Hypothalamus (tissue), 51 donors: ENCODE results near the gene PSTPIP1.

Source experiments
- DNase-seq, 51 donors: peaks; one replicate each; lab custom pipeline; 2025; lab: John Stamatoyannopoulos, UW

PSTPIP1 gene

DNA sequence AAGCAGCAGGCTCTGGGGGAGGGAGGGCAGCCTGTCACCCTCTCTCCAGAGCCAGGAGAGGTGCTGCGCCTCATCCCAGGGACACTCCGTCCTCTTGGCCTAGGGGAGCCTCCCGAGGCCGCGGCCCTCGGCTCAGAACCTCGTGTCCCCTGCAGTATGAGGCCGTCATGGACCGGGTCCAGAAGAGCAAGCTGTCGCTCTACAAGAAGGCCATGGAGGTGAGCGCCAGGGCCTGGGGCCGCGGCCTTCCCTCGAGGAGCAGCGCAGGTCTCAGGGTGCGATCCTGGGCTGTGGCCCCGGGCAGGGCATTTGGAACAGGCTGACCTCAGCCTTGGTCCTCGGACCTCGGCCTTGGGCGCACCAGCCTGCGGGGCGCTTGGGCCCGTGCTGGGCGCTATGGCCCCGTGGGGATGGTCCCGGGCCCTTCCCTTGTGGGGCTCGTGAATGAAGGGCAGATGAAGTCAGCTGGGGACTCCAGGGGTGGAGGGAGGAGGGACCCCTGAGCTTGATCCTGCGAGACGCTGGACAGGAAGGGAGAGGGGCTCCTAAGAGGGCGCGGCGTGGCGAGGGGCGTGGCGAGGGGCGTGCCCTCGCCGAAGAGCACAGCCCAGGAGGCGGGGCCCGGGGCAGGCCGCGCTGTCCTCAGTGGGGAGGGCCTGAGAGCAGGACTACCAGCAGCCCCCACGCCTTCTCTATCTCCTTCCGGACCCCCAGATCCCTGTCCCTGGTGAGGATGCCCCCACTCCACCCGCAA lies 32.9 kb downstream of the PSTPIP1 start:
- no peak for DNase-seq

DNA sequence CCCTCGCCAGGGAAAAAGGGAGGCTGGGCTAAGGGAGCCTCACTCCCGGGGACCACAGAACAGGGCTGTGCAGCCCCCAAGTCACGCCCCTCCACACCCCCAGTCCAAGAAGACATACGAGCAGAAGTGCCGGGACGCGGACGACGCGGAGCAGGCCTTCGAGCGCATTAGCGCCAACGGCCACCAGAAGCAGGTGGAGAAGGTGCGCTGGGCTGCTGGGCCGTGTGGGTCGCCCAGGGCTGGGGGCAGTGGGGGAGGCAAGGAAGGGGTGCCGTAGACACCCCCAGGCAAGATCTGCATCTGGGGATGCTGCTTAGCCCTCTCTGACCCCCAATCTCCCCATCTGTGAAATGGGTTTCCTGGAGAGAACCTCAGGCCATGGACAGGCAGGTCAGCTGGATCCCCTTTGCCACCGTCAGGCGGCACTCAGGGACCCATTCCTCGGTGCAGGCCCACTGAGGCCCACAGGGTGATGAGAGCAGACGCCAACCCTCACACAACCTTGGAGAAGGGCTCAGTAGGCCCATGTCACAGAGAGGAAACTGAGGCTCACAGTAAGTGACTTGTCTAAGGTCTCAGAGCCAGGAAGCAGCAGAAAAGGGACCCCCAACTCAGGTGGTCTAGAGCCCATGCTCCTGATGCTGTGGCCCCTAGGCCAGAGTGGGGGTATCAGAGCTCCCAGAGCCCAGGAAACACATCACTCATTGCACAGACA lies 33.7 kb downstream of the PSTPIP1 start:
- DNase-seq = no peak

DNA sequence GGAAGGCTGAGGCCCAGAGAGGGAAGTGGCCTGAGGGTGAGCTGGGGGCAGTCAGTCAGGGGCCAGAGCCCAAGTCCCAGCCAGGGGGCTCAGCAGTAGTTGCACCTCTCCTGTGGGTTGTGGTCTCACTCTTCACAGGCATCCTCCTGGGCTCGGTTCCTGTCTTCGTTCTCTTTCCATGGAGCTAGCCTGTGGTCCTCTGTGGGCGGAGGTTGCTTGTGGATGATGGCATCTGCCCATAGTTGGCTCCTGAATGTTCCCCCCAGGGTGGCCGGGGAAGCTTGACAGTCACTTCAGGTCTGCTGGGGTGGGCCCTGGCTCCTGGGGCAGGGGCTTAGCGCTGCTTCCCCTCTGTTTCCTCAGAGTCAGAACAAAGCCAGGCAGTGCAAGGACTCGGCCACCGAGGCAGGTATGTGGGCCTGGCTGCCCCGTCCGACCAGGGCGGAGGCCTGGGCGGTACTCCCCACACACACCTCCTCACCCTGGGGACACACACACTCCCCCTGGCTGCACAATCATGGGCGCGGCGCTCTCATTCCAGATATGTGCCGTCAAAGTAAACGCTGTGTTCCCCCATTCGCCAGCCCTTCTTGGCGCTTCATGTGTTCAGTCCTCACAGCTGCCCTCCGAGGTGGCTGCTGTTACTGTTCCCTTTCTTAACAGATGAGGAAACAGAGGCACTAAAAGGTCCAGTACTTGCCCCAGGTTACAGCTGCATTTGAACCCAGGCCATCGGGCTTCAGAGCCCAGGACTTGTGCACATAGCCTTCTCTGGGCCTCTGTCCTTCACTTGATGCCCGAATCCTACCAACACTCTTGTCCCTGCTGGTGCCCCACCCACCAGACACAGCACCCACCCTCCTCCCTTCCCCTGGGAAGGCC lies 34.5 kb downstream of the PSTPIP1 start:
- no peak for DNase-seq

DNA sequence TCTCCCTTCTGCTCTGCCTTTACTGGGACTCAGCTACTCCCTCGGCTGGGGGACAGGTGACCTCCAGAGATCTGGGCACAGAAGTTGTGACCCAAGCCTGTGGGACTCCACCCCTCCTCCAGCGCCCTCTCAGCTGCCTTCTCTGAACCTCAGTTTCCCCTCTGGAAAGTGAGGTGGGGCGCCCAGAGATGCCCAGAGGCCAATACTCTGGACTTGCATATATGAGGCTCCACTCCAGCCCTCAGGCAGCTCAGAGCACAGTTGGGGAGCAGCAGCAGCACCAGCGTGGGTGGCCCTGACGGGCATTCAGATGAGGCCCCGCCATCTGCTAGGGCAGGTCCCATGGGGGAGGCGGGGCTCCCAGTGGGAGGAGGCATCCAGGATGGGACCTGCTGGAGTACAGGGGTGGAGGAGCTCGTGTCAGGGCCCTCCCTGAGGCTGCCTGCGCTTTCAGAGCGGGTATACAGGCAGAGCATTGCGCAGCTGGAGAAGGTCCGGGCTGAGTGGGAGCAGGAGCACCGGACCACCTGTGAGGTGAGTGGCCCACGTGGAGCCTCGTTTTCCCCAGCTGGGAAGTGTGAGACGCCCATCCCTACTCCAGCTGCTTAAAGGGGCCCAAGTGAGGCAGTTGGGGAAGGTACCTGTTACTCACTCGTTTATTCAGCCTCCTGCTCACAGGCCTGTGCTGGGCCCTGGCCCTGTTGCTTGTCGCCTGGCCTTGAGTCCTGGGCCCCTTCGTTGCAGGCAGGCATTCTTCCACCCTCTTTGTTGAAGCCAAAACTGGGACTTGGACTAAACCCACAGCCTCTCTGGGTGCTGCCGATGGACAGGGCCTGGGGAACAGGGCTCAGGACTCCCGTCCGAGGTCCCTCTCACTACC lies 35.4 kb downstream of the PSTPIP1 start:
- no peak for DNase-seq

DNA sequence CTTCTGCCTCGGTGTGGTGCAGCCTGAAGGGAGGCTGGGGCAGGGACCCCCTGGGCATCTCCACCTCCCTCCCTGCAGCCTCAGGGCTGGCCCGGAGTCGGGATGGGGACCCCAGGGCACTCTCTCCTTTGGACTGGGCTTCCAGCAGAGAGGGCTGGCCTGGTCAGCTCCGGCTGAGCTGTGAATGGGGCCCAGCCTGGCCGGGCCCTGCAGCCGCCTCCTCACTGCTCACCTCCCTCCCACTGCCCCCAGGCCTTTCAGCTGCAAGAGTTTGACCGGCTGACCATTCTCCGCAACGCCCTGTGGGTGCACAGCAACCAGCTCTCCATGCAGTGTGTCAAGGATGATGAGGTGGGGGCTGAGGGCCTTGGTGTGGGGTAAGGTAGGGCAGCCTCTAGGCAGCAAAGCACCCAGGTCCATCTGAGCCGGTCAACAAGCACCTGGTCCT lies 36.0 kb downstream of the PSTPIP1 start:
- no peak for DNase-seq

DNA sequence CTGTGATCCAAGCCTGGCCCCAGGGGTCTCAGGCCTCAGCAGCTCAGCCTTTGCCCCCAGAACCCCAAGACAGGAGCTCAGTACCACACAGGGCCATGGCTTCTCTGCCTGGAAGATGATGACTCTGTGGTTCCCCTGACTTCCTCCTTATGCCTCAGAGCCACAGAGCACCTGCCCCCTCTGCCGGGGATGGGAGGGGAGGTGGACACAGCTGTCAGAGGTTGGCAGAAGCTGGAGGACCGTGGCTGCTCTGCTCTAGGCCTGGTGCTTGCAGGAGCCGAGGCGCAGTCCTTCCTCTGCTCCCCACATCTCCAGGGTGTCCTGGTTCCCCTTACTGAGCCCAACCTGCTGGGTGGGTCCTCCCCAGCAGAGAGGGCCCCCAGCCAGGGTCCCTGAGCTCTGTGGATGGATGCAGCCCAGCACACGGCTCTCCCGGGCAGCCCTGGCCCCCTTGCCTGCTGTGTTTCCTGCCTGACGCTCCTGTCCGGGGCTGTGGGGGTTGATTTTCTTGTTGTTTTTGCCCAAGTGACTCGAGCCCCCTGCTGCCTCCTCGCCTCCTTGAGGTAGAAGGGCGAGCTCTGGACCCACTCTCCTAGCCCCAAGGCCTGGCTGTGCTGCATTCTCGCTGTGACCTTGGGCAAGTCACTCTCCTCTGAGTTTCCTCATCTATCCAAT lies 36.6 kb downstream of the PSTPIP1 start:
- no peak for DNase-seq

DNA sequence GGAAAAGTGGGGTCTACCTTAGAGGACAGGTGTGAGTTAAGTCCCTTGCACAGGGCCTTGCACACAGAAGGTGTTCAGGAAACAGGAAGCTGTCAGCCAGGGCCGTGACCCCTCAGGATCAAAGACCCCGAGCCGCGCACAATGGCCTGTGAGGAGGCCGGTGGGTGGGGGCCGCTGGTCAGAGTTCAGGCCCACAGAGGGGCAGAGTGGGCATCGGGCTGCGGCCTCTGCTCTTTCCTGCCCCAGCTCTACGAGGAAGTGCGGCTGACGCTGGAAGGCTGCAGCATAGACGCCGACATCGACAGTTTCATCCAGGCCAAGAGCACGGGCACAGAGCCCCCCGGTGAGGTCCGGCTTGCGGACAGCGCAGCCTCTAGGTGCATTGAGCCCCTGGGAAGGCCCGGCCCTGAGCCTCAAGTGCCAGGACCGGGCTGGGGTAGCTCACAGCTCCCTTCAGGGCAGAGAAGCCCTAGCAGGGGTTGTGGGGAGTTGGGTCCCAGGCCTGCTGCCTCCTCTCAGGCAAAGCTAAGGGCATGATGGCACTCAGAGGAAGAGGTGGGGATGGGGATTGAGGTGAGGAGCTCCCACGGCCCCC lies 37.2 kb downstream of the PSTPIP1 start:
- no peak for DNase-seq

DNA sequence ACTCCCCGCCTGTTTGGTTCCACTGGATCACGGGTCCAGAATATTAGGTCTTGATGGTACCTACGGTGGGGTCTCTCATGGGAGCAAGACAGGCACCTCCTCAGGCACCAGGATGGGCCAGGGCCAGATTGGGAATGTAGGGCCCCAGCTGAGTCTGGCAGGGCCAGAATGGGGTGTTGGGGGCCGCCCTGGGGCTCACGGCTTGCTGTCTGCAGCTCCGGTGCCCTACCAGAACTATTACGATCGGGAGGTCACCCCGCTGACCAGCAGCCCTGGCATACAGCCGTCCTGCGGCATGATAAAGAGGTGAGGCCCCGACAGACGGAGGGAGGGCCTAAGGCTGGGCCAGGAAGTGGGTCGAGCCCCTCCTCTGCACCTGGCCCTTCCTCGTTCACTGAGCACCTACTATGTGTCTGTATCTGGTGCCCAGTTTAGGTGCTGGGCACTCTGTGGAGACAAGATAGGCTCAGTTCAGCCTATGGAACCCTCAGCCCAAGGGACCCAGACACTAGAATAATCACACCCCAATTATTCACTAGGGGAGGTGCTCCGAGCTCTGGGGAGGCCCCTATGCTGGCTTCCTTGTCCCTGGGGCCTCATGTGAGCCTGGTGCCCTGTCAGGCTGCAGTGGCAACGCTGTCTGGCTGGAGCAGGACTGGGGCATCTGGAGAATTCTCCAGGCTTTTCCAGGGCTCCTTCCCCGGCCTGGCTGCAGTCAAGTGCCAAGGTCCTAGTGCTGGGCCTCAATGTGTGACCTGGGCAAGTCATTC lies 37.9 kb downstream of the PSTPIP1 start:
- DNase-seq = no peak

DNA sequence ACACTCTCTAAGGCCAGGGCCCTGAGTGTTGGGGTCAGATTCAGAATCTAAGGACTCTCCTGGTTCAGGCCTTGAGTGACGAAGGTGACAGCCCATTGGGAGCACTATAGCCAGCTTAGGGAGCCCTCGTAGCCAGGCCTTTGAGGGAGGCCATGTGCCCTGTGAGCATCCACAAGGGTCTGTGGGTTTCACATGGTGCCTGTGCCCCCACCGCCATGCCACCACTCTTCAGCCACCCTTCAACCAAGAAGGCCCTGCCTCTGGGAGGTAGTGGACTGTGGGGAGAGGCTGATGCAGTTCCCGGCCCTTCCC lies 38.4 kb downstream of the PSTPIP1 start:
- no peak for DNase-seq

DNA sequence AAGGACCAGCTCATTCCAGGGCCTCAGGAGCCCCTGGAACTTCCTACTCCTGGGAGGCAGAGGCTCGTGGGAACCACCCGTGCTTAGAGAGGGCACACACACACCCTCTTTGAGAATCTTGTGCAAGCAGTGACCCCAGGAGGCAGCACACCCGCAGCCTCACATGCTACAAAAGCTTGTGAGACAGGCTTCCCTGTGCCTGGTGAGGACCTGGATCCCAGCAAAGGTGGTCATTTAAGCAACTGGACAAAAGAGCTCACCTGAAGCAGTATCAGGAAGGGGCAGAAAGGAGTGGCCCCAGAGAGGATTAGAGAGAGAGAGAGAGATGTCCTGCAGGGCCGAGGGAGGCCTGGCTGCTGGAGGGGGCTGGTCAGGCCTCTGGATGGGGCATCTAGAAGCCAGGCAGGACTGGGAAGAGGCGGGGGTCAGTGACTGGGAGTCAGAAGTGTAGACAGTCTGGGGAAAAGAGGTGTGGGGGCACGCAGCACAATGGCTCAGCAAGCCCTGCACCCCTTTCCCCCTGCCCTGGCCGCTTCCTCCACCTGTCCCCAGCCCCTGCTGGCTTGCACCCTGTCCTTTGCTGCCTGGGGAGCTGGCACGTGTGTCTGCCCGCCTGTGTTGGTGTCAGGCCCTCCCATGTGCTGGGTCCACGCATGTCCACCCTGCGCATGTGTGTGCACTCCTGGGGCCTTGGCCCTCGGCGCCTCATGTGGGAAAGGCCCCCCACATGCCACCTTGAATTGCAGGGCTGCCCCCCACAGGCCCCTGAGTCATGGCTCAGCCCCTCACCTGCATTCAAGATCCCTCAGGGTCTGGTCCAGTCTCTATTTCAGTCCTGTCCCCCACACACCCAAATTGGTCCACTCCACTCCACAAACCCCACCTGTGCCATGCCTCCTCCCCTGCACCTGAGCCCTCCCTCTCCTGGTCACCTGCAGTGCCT lies 39.1 kb downstream of the PSTPIP1 start:
- no peak for DNase-seq

DNA sequence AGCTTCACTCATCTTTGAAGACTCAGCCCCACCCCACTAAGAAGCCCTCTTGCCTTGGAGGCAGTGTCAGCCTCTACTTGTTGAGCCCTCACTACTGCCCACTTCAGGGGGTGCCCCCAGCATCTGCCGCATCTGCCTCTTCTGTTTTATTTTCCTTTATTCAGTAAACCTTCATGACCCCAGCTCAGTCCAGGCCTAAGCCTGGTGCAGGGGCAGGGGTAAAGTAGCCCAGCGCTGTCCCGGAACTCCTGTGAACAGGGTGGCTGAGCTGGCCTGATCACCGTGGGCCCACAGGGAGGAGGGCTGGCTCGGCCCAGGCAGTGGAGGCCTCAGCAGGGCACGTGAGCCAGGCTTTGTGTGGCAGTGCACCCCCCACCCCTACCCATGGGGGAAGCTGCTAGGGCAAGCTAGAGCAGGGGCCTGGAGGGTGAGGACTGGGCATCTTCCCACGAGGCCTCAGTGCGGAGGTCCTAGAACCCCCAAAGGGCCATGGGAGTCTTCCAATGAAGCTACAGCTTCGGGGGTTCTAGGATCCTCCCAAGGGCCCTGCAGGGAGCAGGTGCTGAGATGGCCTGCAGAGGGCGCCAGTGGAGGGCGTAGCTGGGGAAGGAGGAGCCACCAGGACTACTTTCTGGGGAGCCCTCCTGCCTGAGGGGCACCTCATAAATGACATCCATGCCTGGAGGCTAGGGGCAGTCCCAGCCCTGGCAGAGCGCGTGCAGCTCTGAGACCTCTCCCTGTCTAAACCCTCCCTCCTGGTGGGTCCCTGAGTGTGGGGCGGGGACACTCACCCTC lies 40.0 kb downstream of the PSTPIP1 start:
- peak in 11 of 51 donors; percentile 17 to 55 (median 40) for DNase-seq

DNA sequence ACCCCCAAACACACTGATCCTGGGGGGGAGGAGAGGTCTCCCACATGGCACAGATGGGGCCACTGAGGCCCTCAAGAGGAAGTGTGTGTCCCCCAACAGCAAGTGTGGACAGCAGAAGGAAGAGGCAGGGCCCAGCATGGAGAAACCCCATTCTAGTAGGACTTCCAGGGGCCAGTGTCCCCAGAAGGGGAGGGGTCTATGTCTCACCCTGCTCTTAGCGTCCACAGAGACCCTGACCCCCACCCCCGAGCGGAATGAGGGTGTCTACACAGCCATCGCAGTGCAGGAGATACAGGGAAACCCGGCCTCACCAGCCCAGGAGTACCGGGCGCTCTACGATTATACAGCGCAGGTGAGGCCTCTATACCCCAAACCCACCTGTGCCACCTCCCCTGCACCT lies 40.7 kb downstream of the PSTPIP1 start:
- no peak for DNase-seq

DNA sequence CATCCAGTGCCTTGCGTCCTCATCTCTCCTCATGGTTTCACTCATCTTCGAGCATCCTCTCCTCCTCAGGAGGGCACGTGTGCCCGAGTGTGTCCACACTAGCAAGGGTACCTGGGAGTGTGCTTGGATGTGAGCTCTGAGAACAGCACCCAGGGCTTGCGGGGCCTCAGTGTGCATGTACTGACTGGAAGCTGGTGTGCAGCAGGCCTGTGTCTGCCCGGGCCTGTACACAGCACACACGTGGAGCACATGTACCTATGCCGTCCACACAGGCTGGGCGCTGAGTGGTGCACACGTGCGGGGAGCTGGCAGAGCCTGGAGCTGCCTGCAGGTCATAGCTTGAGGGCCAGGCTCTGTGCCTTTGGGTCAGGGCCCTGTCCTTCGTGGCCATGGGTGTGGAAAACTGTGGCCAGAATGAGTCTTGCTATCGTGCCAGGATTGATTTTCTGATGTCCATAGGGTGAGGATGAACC lies 41.1 kb downstream of the PSTPIP1 start:
- DNase-seq = no peak

DNA sequence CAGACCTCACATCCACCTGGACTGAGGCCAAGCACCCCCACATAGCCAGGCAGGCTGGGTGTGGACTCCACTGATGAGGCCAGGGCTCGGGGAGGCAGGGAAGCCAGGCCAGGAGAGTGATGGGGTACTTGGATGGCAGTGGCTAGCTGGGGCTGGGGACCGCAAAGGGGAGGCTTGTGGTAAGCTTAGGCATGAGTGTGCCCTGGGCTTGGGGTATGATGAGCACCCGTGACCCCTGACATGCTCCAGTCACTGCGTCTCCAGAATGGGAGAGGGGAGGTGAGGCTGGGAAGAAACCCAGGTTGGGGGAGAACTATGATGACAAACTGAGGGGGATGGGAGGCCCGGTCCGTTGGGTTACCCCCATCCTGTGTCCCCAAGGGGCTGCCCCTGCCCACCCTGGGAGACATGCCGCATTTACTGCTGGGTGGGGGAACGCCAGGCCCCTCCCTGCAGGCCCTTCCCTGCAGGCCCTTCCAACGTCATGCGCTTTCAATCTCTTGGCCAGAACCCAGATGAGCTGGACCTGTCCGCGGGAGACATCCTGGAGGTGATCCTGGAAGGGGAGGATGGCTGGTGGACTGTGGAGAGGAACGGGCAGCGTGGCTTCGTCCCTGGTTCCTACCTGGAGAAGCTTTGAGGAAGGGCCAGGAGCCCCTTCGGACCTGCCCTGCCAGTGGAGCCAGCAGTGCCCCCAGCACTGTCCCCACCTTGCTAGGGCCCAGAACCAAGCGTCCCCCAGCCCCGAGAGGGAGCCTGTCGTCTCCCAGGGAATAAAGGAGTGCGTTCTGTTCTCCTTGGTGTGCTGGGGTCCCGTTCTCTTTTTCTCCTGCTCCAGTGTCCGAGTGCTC lies 41.8 kb downstream of the PSTPIP1 start:
- DNase-seq = no peak

DNA sequence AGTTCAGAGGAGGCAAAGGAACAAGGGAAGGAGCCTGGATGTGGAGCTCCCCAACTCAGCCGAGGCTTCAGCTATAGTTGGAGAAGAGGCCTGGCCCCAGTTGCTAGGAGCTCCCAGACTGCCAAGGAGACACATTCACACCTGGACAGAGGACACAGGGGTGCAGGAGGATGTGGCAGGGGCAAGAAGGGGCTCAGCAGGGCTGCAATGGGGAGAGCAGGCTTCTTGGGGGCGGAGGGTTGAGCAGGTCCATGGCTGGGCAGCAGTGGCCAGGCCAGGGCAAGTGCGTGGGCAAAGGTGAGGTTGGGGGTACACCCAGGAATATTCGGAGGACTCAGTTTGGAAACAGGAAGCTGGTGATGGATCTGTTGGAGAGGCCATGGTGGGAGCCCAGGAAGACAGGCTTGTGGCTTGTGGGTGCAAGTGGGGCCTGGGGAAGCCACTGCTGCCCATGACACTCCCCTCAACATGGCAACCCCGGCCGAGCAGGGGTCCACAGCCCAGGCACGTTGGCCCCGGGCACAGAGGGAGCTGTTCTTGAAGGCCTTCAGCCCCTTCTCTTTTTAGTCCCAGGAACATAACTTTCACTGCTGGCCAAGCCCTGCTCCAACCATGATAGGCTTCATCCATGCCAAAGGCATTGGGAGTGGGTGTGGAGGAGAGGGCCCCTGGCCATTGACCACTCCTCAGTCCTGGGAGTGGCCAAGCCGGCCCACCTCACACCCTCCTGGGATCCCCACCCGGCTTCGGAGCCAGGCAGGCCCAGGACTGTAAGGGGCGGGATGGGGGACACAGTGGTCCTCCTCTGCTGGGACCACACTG lies 42.7 kb downstream of the PSTPIP1 start:
- no peak for DNase-seq
